Thymus (tissue), 11 donors: ENCODE results near the gene CD36. TPM values are rescaled to one million over a fixed set of nuclear protein-coding genes. Genes with fewer than 3 reads are reported as not detected.

Source experiments
- DNase-seq, 9 donors: peaks; one replicate each; pipeline ENCODE4 v3.0.0-alpha.2; 2013; ENCODE audit warnings: low spot score in 9 of 9, low read depth in 6 of 9, missing footprints in 1 of 9
- H3K27ac ChIP-seq, 2 donors: one replicate each; pipeline ENCODE4 v1.5.1; 2013; ENCODE audit warnings: control low read depth in 1 of 2, low read depth in 1 of 2, low read length in 1 of 2, mild to moderate bottlenecking in 1 of 2, moderate library complexity in 1 of 2
- H3K27me3 ChIP-seq, 2 donors: one replicate each; pipeline ENCODE4 v1.5.1; 2013; ENCODE audit warnings: low read length in 1 of 2; ENCODE audit not compliant: control insufficient read depth in 2 of 2, insufficient read depth in 1 of 2
- H3K36me3 ChIP-seq, 2 donors: one replicate each; pipeline ENCODE4 v1.5.1; 2013; ENCODE audit warnings: low read length in 1 of 2, mild to moderate bottlenecking in 1 of 2, moderate library complexity in 1 of 2; ENCODE audit not compliant: control insufficient read depth in 2 of 2, insufficient read depth in 2 of 2
- H3K4me1 ChIP-seq, 2 donors: one replicate each; pipeline ENCODE4 v1.5.1; 2013; ENCODE audit warnings: low read length in 2 of 2; ENCODE audit not compliant: control insufficient read depth in 2 of 2, insufficient read depth in 2 of 2
- H3K4me3 ChIP-seq, 2 donors: one replicate each; pipeline ENCODE4 v1.5.1; 2013; ENCODE audit warnings: low read length in 2 of 2, control low read depth in 1 of 2, mild to moderate bottlenecking in 1 of 2
- H3K9me3 ChIP-seq, 2 donors: one replicate each; pipeline ENCODE4 v1.5.1; 2013; ENCODE audit warnings: low read length in 1 of 2, mild to moderate bottlenecking in 1 of 2; ENCODE audit not compliant: control insufficient read depth in 2 of 2, insufficient read depth in 1 of 2
- WGBS: extraction: QIAGEN DNeasy Blood & Tissue Kit; methylation state at CpG from one replicate; pipeline ENCODE4 v1.1.7; 2013; 5-methylcytosine and 5-hydroxymethylcytosine counted together
- polyA plus RNA-seq: library from polyadenylated mRNA; stranded (reverse); fragments of 200-250 nt; gene quantifications from one replicate; pipeline ENCODE4 v1.2.3, GENCODE V29; 2013
- total RNA-seq: library from RNA; stranded (reverse); fragments of 120-200 nt; gene quantifications from one replicate; pipeline ENCODE4 v1.2.4, GENCODE V29; 2013
- donor health status: healthy.

CD36 gene
- total and polyA plus RNA-seq, 2 donors: 30.9 to 42.8 TPM

- Histone ChIP-seq H3K4me1 (no peaks in the 10 kb centered on the region), H3K36me3 (no peaks in the 10 kb centered on the region), H3K9me3 (no peaks in the 10 kb centered on the region), H3K27me3 (no peaks in the 10 kb centered on the region), H3K4me3 (no peak overlapping the region), H3K27ac (no peak overlapping the region)
- WGBS: 93% methylated on average over 3 of the region's 3 CpGs
- no peak for DNase-seq
Observed at GRCh38 chr7:80632819-80633218, 5.6 kb upstream of the CD36 start.

- no peaks in the 10 kb centered on the region for H3K9me3 ChIP-seq
- DNase-seq: no peak
- H3K4me3 ChIP-seq: no peak overlapping the region
- no peaks in the 10 kb centered on the region for H3K27me3 ChIP-seq
- no peak overlapping the region for H3K27ac ChIP-seq
- 68% methylated on average over 2 of the region's 2 CpGs for WGBS
- H3K4me1 ChIP-seq: no peaks in the 10 kb centered on the region
- H3K36me3 ChIP-seq: no peaks in the 10 kb centered on the region
Observed at GRCh38 chr7:80634505-80634904, 3.9 kb upstream of the CD36 start.

DNA sequence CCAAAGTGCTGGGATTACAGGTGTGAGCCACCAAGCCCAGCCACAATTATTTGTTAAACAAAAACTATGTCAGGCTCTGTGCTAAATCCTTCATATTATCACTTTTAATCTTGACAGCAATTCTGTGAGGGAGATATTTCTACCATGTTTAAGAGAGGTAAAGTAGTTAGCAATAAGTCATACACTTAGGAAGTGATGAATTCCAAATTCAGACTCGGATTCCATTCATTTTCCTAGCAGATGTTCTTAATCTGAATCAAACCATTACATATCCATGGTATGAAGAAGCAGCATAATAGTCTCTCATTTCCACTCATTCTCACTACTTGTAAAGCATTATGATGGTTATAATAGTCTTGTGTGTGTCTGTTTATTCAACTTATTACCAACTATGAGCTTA, 2.9 kb upstream of the CD36 start:
- no peaks in the 10 kb centered on the region for H3K4me1 ChIP-seq
- H3K4me3 ChIP-seq: no peak overlapping the region
- no peak for DNase-seq
- WGBS: 94% methylated on average over 1 of the region's 1 CpG
- H3K36me3 ChIP-seq: no peaks in the 10 kb centered on the region
- H3K27me3 ChIP-seq: no peaks in the 10 kb centered on the region
- H3K9me3 ChIP-seq: no peaks in the 10 kb centered on the region
- H3K27ac ChIP-seq: no peak overlapping the region

DNA sequence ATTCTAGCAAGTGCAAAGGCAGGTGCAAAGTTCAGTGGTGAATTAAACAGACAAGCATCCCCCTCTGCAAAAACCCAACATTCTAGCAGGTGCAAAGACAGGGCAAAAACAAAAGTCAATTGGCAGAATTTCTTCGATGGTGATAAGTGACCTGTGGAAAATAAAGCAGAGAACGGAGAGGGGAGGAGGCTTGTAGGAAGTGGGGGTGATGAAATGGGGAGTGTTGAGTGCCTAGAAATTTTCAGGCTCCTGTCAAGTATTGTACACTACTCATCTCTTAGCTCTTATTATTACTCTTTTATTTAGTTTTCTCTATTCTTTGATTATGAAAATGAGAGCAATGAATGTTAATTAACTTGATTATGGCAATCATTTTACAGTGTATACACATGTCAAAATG, 2.4 kb upstream of the CD36 start:
- no peak for DNase-seq
- no peaks in the 10 kb centered on the region for H3K27me3 ChIP-seq
- H3K27ac ChIP-seq: no peak overlapping the region
- H3K9me3 ChIP-seq: no peaks in the 10 kb centered on the region
- no peaks in the 10 kb centered on the region for H3K36me3 ChIP-seq
- no peak overlapping the region for H3K4me3 ChIP-seq
- WGBS: 94% methylated on average over 2 of the region's 2 CpGs
- no peaks in the 10 kb centered on the region for H3K4me1 ChIP-seq

DNA sequence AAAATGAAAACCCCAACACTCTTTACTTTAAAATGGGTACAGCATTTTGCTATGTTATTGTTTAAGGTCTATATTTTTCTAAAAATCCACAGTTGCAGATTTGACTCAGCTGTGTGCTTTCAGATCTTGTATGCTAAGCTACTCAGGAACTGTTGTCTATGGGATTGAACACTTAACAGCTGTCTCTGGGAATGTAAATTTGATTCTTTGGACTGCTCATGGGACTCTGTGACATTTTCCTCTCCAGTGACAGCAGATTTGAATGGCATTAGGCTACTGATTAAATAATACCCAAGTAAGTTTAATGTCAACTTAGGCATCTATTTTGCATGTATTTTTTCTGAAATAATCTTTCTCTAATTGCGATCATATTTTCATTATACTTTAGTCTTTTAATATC, 1.7 kb upstream of the CD36 start:
- WGBS: 99% methylated on average over 1 of the region's 1 CpG
- Histone ChIP-seq H3K36me3 (no peaks in the 10 kb centered on the region), H3K4me1 (no peaks in the 10 kb centered on the region), H3K4me3 (no peak overlapping the region), H3K27me3 (no peaks in the 10 kb centered on the region), H3K9me3 (no peaks in the 10 kb centered on the region), H3K27ac (no peak overlapping the region)
- no peak for DNase-seq

DNA sequence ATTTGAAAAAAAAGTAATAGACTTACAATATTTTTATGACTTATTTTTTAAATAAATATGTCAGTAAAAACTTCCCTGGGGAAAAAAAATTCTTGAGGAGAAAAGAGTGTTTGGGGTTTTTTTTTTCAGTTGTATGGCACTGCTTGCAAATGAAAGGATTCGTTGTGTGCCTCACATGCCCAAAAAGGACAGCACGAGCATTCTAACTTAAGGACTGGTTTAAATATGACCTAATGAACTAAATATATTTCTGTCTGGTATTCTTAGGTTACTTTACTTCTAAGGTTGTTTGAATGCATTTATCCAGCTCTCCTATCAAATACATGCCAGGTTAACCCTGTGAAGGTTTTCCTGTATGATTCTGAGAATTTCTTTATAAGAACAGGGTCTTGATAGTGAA, 988 bp upstream of the CD36 start:
- no peak for DNase-seq
- Histone ChIP-seq H3K9me3 (no peaks in the 10 kb centered on the region), H3K4me3 (no peak overlapping the region), H3K4me1 (no peaks in the 10 kb centered on the region), H3K36me3 (no peaks in the 10 kb centered on the region), H3K27me3 (no peaks in the 10 kb centered on the region), H3K27ac (no peak overlapping the region)
- 96% methylated on average over 2 of the region's 2 CpGs for WGBS

- no peaks in the 10 kb centered on the region for H3K9me3 ChIP-seq
- no peak overlapping the region for H3K27ac ChIP-seq
- H3K27me3 ChIP-seq: no peaks in the 10 kb centered on the region
- H3K36me3 ChIP-seq: no peaks in the 10 kb centered on the region
- no peaks in the 10 kb centered on the region for H3K4me1 ChIP-seq
- no peak for DNase-seq
- H3K4me3 ChIP-seq: no peak overlapping the region
Observed at GRCh38 chr7:80639011-80639410, 569 bp downstream of the CD36 start.

DNA sequence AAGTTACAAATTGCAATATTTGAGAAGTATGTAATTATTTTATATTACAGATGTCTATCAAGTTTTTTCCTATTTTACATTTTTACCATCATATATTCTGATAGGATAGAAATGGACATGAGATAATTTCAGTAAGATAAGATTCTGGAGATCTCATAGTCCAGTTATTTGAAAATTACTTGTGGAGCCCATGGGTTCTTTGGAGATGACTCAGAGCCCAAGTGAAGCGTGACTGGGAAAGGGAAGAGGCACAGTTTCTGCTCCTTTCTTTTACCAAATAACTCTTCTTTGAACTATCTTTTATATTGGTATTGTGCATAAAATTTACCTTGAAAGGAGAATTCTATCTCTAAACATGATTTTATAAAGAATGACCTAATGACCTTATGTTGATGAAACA, 2.4 kb downstream of the CD36 start:
- Histone ChIP-seq H3K27ac (no peak overlapping the region), H3K4me3 (no peak overlapping the region)

GRCh38 chr7:80641548-80641947, 3.1 kb downstream of the CD36 start:
- DNase-seq: no peak
- Histone ChIP-seq H3K27ac (no peak overlapping the region), H3K4me1 (no peaks in the 10 kb centered on the region), H3K36me3 (no peaks in the 10 kb centered on the region), H3K27me3 (no peaks in the 10 kb centered on the region), H3K9me3 (no peaks in the 10 kb centered on the region), H3K4me3 (no peak overlapping the region)

More for the DNA sequence above, 2.4 kb downstream of the CD36 start:
- Histone ChIP-seq H3K9me3 (no peaks in the 10 kb centered on the region), H3K4me1 (no peaks in the 10 kb centered on the region), H3K36me3 (no peaks in the 10 kb centered on the region), H3K27me3 (no peaks in the 10 kb centered on the region)
- WGBS: 89% methylated on average over 1 of the region's 1 CpG
- no peak for DNase-seq

GRCh38 chr7:80642871-80643270, 4.4 kb downstream of the CD36 start:
- H3K9me3 ChIP-seq: no peaks in the 10 kb centered on the region
- no peaks in the 10 kb centered on the region for H3K36me3 ChIP-seq
- H3K4me1 ChIP-seq: no peaks in the 10 kb centered on the region
- no peak for DNase-seq
- 97% methylated on average over 1 of the region's 1 CpG for WGBS
- no peak overlapping the region for H3K4me3 ChIP-seq
- H3K27me3 ChIP-seq: no peaks in the 10 kb centered on the region
- no peak overlapping the region for H3K27ac ChIP-seq
